ENCODE data around the gene GDI1. TPM values are rescaled to one million over a fixed set of nuclear protein-coding genes. Genes with fewer than 3 reads are reported as not detected.

GDI1 gene
- total and polyA plus RNA-seq, 10 of the 15 experiments (the other 5 are each of a cell fraction or from before 2014, with no cell fraction given), result 0.92 to 102 (median 49.6) TPM

GRCh38 chrX:154439841-154440240 lies 2.9 kb downstream of the GDI1 start (continued):
- TF ChIP-seq ZNF687 (IDR thresholded peaks at IDR 0.05) (no peak), CBFB (IDR thresholded peaks at IDR 0.05; ENCODE audit: low read depth) (no peak), SMAD1 (IDR thresholded peaks at IDR 0.05; ENCODE audit: low read depth, partially characterized antibody) (no peak), MXI1 (IDR thresholded peaks at IDR 0.05; ENCODE audit: low read depth, low read length) (no peak), RFX5 (IDR thresholded peaks at IDR 0.05; ENCODE audit: low read depth, low read length) (no peak)

- ChIA-PET RAD21 (ENCODE audit: unreplicated experiment) (no interaction called here), CTCF (no interaction called here)
- no peak for FAIRE-seq
- no peak for TF ChIP-seq HDAC6 (IDR thresholded peaks at IDR 0.05; ENCODE audit: unreplicated experiment)
- TF ChIP-seq, protein P1, sequence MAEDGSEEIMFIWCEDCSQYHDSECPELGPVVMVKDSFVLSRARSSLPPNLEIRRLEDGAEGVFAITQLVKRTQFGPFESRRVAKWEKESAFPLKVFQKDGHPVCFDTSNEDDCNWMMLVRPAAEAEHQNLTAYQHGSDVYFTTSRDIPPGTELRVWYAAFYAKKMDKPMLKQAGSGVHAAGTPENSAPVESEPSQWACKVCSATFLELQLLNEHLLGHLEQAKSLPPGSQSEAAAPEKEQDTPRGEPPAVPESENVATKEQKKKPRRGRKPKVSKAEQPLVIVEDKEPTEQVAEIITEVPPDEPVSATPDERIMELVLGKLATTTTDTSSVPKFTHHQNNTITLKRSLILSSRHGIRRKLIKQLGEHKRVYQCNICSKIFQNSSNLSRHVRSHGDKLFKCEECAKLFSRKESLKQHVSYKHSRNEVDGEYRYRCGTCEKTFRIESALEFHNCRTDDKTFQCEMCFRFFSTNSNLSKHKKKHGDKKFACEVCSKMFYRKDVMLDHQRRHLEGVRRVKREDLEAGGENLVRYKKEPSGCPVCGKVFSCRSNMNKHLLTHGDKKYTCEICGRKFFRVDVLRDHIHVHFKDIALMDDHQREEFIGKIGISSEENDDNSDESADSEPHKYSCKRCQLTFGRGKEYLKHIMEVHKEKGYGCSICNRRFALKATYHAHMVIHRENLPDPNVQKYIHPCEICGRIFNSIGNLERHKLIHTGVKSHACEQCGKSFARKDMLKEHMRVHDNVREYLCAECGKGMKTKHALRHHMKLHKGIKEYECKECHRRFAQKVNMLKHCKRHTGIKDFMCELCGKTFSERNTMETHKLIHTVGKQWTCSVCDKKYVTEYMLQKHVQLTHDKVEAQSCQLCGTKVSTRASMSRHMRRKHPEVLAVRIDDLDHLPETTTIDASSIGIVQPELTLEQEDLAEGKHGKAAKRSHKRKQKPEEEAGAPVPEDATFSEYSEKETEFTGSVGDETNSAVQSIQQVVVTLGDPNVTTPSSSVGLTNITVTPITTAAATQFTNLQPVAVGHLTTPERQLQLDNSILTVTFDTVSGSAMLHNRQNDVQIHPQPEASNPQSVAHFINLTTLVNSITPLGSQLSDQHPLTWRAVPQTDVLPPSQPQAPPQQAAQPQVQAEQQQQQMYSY (CRISPR knock-in tag; IDR thresholded peaks at IDR 0.05), result no peak
- TF ChIP-seq WRNIP1 (IDR thresholded peaks at IDR 0.05; ENCODE audit: borderline replicate concordance, low read depth, low read length), result no peak
- no peak for TF ChIP-seq BMI1 (IDR thresholded peaks at IDR 0.05; ENCODE audit: borderline replicate concordance)
- TF ChIP-seq, protein P2, sequence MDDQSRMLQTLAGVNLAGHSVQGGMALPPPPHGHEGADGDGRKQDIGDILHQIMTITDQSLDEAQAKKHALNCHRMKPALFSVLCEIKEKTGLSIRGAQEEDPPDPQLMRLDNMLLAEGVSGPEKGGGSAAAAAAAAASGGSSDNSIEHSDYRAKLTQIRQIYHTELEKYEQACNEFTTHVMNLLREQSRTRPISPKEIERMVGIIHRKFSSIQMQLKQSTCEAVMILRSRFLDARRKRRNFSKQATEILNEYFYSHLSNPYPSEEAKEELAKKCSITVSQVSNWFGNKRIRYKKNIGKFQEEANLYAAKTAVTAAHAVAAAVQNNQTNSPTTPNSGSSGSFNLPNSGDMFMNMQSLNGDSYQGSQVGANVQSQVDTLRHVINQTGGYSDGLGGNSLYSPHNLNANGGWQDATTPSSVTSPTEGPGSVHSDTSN (IDR thresholded peaks at IDR 0.05; ENCODE audit: insufficient replicate concordance, low read depth, low read length), result no peak
- TF ChIP-seq MTA3 (IDR thresholded peaks at IDR 0.05; ENCODE audit: borderline replicate concordance, low read length), result no peak
- TF ChIP-seq IKZF2 (IDR thresholded peaks at IDR 0.05), result no peak
- no peak for TF ChIP-seq KDM1A (IDR thresholded peaks at IDR 0.05; ENCODE audit: borderline replicate concordance)
- TF ChIP-seq CBX5 (IDR thresholded peaks at IDR 0.05; ENCODE audit: low read depth), result no peak
These were observed 3.8 kb downstream of the GDI1 start for GRCh38 chrX:154440623-154441357.

More at GRCh38 chrX:154440623-154441357, 3.8 kb downstream of the GDI1 start:
- no peak overlapping the region for H3K4me2 ChIP-seq (ENCODE audit: control insufficient read depth, insufficient read depth)
- no peak for DNase-seq (ENCODE audit: low read depth, low spot score)
- H3K4me3 ChIP-seq, result no peak overlapping the region
- H3K9ac ChIP-seq (ENCODE audit: control insufficient read depth, insufficient read depth, low read length), result no peak overlapping the region
- H3K9me3 ChIP-seq (replicated peaks; ENCODE audit: control insufficient read depth, insufficient read depth, low read length), result no peaks in the 10 kb centered on the region
- no peaks in the 10 kb centered on the region for H4K20me1 ChIP-seq (ENCODE audit: control insufficient read depth, insufficient read depth)
- no TSS peak for BruUV-seq (replicated peaks)
- ATAC-seq, result no peak
- intact Hi-C loops (cut with micrococcal nuclease; ENCODE audit: unreplicated experiment) (no loop called here), in situ Hi-C loops (cut with MboI) (no loop called here)
- no peaks in the 10 kb centered on the region for H3K27me3 ChIP-seq (replicated peaks in 1 of 2; ENCODE audit: control insufficient read depth in 2 of 2, insufficient read depth in 2 of 2, low read length in 1 of 2)
- SMC1A ChIA-PET (ENCODE audit: uncharacterized antibody, unreplicated experiment), result interaction anchor here (0.9 kb wide), 1 partner anchor 36 kb away, joined by 3 read pairs; no protein-coding TSS in a partner anchor
- H3K4me1 ChIP-seq (ENCODE audit: control insufficient read depth, insufficient read depth, low read length), result 0 out of 2 replicates have a peak, but pooled peaks cover 3% of the 10 kb centered on the region
- 64% methylated on average over 17 of the region's 17 CpGs for WGBS (ENCODE audit: insufficient coverage, insufficient replicate concordance, low lambda C conversion rate, missing lambda C conversion rate)
- POLR2A ChIA-PET, result interaction anchor here (0.6 kb wide), 1 partner anchor 17 kb away, joined by 3 read pairs; no protein-coding TSS in a partner anchor
- H2AFZ ChIP-seq (ENCODE audit: control insufficient read depth, low read depth, low read length), result no peak overlapping the region
- peaks cover 28% of the 10 kb centered on the region for H3K79me2 ChIP-seq (ENCODE audit: control insufficient read depth, insufficient read depth, low read length)
- peaks cover 0 to 5% of the 10 kb centered on the region in 2 experiments; a peak in 1 of 4 replicates for H3K36me3 ChIP-seq (ENCODE audit: control insufficient read depth in 2 of 2, insufficient read depth in 2 of 2, low read length in 1 of 2)
- H3K27ac ChIP-seq (ENCODE audit: control insufficient read depth, insufficient read depth), result no peak overlapping the region
